ENCODE data around the gene TRAP1.

Gene TRAP1

DNA sequence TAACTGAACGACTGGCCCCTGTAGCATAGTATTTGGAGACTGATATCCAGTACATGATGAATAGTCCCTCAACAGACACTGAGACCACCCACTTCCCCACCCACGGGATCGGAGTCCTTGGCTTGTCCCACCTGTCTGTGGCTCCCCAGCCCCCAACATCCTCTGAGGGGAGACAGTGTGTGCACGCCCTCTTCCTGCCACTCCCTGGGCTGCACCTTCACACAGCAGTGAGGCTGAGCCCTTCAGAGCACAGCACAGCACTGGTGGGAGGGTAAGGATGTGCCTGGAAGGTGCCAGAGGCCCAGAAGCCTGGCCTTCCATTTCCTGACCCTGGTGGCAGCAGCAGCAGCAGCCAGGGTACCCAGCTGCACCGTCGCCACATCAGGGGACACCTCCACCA lies 51.8 kb downstream of the TRAP1 start:
- no peak overlapping the region for H3K4me3 ChIP-seq (ENCODE audit: low read depth in 1 of 2, low read length in 1 of 2)
- TF ChIP-seq, protein P1, sequence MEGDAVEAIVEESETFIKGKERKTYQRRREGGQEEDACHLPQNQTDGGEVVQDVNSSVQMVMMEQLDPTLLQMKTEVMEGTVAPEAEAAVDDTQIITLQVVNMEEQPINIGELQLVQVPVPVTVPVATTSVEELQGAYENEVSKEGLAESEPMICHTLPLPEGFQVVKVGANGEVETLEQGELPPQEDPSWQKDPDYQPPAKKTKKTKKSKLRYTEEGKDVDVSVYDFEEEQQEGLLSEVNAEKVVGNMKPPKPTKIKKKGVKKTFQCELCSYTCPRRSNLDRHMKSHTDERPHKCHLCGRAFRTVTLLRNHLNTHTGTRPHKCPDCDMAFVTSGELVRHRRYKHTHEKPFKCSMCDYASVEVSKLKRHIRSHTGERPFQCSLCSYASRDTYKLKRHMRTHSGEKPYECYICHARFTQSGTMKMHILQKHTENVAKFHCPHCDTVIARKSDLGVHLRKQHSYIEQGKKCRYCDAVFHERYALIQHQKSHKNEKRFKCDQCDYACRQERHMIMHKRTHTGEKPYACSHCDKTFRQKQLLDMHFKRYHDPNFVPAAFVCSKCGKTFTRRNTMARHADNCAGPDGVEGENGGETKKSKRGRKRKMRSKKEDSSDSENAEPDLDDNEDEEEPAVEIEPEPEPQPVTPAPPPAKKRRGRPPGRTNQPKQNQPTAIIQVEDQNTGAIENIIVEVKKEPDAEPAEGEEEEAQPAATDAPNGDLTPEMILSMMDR (IDR thresholded peaks at IDR 0.05), result no peak
- no peaks in the 10 kb centered on the region for H3K27me3 ChIP-seq
- H3K36me3 ChIP-seq, result peaks cover 55% of the 10 kb centered on the region
- H3K4me1 ChIP-seq (ENCODE audit: control insufficient read depth in 1 of 2, insufficient read depth in 1 of 2, low read depth in 1 of 2, low read length in 1 of 2), result no peaks in the 10 kb centered on the region
- no peaks in the 10 kb centered on the region for H3K9me3 ChIP-seq
- no peak overlapping the region for H3K27ac ChIP-seq

DNA sequence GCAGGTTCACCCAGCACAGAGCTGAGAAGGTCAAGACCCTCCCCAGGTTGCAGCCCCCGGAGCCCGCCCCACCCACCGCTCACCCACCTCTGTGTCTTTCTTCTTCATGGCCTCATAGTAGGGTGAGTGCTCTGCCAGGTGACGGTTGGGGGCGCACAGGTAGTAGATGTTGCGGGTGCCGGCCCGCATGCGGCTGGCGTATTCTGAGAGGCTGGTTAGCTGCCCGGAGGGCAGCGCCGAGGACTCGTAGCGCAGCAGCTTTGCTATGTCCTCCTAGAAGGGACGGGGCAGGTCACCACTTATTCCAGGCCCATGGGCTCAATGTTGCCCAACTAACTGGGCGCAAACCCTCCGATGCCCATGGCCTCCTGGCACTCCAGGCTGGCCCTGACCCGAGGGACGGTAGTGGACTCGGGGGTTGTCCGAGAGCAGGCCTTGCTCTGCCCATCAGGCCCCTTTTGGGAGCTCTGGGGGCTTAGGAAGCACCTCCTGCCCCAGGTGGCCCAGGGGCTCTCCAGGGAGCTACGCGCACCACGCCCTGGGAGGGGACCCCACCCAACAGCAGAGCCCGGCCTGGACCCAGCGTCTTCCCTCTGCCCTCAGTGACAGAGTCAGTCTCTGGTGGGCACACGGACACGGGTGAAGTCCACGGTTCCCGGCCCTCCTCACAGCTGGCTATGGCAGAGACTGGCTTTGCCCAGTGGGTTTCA lies 53.0 kb downstream of the TRAP1 start:
- no peaks in the 10 kb centered on the region for H3K27me3 ChIP-seq
- H3K4me1 ChIP-seq (ENCODE audit: control insufficient read depth in 1 of 2, insufficient read depth in 1 of 2, low read depth in 1 of 2, low read length in 1 of 2), result no peaks in the 10 kb centered on the region
- no peak overlapping the region for H3K27ac ChIP-seq
- H3K4me3 ChIP-seq (ENCODE audit: low read depth in 1 of 2, low read length in 1 of 2), result no peak overlapping the region
- peaks cover 65% of the 10 kb centered on the region for H3K36me3 ChIP-seq
- TF ChIP-seq, protein P1 (IDR thresholded peaks at IDR 0.05), result no peak
- H3K9me3 ChIP-seq, result no peaks in the 10 kb centered on the region

DNA sequence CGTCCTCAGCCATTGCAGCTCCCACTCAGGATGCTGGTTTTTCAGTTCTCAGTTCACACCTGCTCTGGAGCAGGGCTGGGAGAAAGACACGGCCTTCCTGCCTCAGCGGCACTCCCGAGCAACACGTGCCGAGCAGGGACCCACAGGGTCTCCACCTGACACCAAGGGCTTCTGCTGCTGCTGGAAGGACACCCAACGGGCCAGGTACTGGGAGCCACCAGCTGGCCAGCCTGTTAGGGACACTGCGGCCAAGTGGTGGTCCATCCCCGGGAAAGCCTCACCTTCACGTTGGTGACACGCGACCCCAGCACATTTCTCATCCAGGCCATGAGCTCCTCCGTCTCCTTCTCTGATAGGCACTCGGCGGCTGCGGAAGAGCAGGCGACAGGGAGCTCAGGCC lies 54.7 kb downstream of the TRAP1 start:
- no peaks in the 10 kb centered on the region for H3K27me3 ChIP-seq
- TF ChIP-seq, protein P1 (IDR thresholded peaks at IDR 0.05), result no peak
- no peak overlapping the region for H3K27ac ChIP-seq
- H3K9me3 ChIP-seq, result no peaks in the 10 kb centered on the region
- H3K4me1 ChIP-seq (ENCODE audit: control insufficient read depth in 1 of 2, insufficient read depth in 1 of 2, low read depth in 1 of 2, low read length in 1 of 2), result no peaks in the 10 kb centered on the region
- no peak overlapping the region for H3K4me3 ChIP-seq (ENCODE audit: low read depth in 1 of 2, low read length in 1 of 2)
- H3K36me3 ChIP-seq, result peaks cover 74% of the 10 kb centered on the region

DNA sequence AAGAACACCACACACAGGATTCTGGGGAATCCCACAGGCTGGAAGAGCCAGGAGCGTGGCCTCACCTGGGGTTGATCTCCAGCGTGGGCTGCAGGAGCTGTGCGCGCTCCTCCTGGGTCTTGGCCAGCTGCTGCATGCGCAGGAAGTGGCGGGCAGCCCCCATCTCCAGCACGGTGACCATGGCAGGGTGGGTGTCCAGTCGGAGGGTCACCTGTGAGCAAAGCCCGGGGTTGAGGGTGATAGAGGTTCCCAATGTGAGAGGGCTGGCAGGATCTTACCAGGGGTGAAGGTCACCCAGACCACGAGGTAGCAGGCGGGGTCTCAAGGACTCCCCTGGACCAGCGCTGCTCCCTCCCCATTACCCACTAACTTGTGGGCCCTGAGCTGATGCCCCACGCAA lies 55.4 kb downstream of the TRAP1 start:
- TF ChIP-seq, protein P1 (IDR thresholded peaks at IDR 0.05), result no peak
- Histone ChIP-seq H3K4me1 (ENCODE audit: control insufficient read depth in 1 of 2, insufficient read depth in 1 of 2, low read depth in 1 of 2, low read length in 1 of 2) (no peaks in the 10 kb centered on the region), H3K4me3 (ENCODE audit: low read depth in 1 of 2, low read length in 1 of 2) (no peak overlapping the region), H3K36me3 (peaks cover 80% of the 10 kb centered on the region), H3K27ac (no peak overlapping the region), H3K27me3 (no peaks in the 10 kb centered on the region), H3K9me3 (no peaks in the 10 kb centered on the region)

DNA sequence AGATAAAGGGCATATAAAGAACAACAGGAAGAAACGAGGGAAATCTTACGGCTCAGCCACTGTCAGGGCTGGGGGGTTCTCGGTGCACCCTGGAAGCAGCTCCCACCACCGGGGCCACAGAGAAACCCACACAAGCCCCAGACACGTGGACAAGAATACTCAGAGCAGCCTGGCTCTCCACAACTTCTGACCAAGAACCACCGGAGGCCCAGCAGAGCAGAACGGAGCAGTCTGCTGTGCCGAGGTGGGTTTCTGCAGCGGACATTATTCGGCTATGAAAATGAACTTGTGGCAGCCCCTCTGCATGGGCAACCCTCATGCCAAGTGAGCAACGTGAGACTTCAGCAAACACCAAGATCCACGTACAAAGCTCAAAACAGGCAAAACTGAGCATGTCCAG lies 56.0 kb downstream of the TRAP1 start:
- no peak overlapping the region for H3K4me3 ChIP-seq (ENCODE audit: low read depth in 1 of 2, low read length in 1 of 2)
- TF ChIP-seq, protein P1 (IDR thresholded peaks at IDR 0.05), result no peak
- peaks cover 86% of the 10 kb centered on the region for H3K36me3 ChIP-seq
- no peaks in the 10 kb centered on the region for H3K9me3 ChIP-seq
- no peaks in the 10 kb centered on the region for H3K27me3 ChIP-seq
- H3K27ac ChIP-seq, result no peak overlapping the region
- no peaks in the 10 kb centered on the region for H3K4me1 ChIP-seq (ENCODE audit: control insufficient read depth in 1 of 2, insufficient read depth in 1 of 2, low read depth in 1 of 2, low read length in 1 of 2)

All from neutrophil (primary cell).